HCT116 (cell line): ENCODE measurements around the gene LRRC10. TPM values are rescaled to one million over a fixed set of nuclear protein-coding genes. Genes with fewer than 3 reads are reported as not detected.

Source experiments
- ATAC-seq: fragments of 200-7000 bp; cut with Tn5 transposase; 2 replicates; pipeline ENCODE4 v1.9.1; 2020; ENCODE audit warnings: mild to moderate bottlenecking, moderate library complexity
- BruUV-seq: library from RNA; stranded (reverse); fragments of 400-500 nt; replicated peaks from 2 replicates; lab custom pipeline; 2021; lab: Mats Ljungman, UMichigan
- CTCF ChIA-PET: fragments of 300-600 bp; sonication (Branson Sonifier 250); formaldehyde crosslinking; loops from one replicate; lab custom pipeline; 2021; ENCODE audit warnings: antibody characterized with exemption; lab: Charles Lee
- POLR2A ChIA-PET: fragments of 300-600, 350-600 bp; sonication (Branson Sonifier 250); formaldehyde crosslinking; loops from one replicate; lab custom pipeline; 2021; ENCODE audit warnings: antibody characterized with exemption; lab: Charles Lee
- RAD21 ChIA-PET, 2 experiments: fragments of 300-600 bp; sonication (Branson Sonifier 250); formaldehyde crosslinking; loops; one replicate each; lab custom pipeline; 2023; ENCODE audit warnings: low total read pairs in 2 of 2; ENCODE audit not compliant: uncharacterized antibody in 2 of 2, unreplicated experiment in 2 of 2, low non-redundant PET in 1 of 2; lab: Charles Lee
- DNase-seq: peaks from one replicate; pipeline ENCODE4 v3.0.0-alpha.2; 2010; ENCODE audit warnings: low read depth, low spot score
- H2AFZ ChIP-seq: fragments of 200-600 bp; shearing (Covaris generic), sonication (generic); 2 replicates; pipeline ENCODE4 v1.6.1; 2017; ENCODE audit warnings: low read depth, mixed run types, mixed read lengths, antibody characterized with exemption, low read length; ENCODE audit not compliant: poor library complexity, severe bottlenecking
- H3K27ac ChIP-seq: 2 replicates; pipeline ENCODE4 v1.5.1; 2012; ENCODE audit warnings: low read depth, low read length
- H3K27me3 ChIP-seq: fragments of 200-600 bp; sonication (generic); 2 replicates; pipeline ENCODE4 v1.6.1; 2016; ENCODE audit warnings: mixed run types, low read length, mixed read lengths; ENCODE audit not compliant: insufficient read depth
- H3K36me3 ChIP-seq, 2 experiments: fragments of 200-500 bp in 1 of 2; fragments of 200-600 bp in 1 of 2; sonication (Bioruptor generic) in 1 of 2; sonication (generic) in 1 of 2; 2 replicates each; pipeline versions ENCODE4 v1.5.1 to v1.6.1; 2014 to 2016; ENCODE audit warnings: low read length in 2 of 2, inconsistent platforms in 1 of 2, mixed read lengths in 1 of 2, mixed run types in 1 of 2; ENCODE audit not compliant: insufficient read depth in 2 of 2, control insufficient read depth in 1 of 2
- H3K4me1 ChIP-seq, 2 experiments: fragments of 200-600 bp in 1 of 2; sonication (generic) in 1 of 2; 2 replicates each; pipeline versions ENCODE4 v1.5.1 to v1.6.1; 2012 to 2017; ENCODE audit warnings: low read length in 2 of 2, inconsistent platforms in 1 of 2, mild to moderate bottlenecking in 1 of 2, mixed read lengths in 1 of 2, mixed run types in 1 of 2, moderate library complexity in 1 of 2; ENCODE audit not compliant: insufficient read depth in 2 of 2, control insufficient read depth in 1 of 2
- H3K4me2 ChIP-seq: fragments of 200-600 bp; sonication (generic); 2 replicates; pipeline ENCODE4 v1.6.1; 2017; ENCODE audit warnings: mixed run types, low read length, mixed read lengths
- H3K4me3 ChIP-seq, 2 experiments: fragments of 200-600 bp in 1 of 2; sonication (generic) in 1 of 2; replicated peaks in 1 of 2; 2 replicates each; pipeline ENCODE4 v1.5.1; 2011 to 2016; ENCODE audit warnings: low read length in 2 of 2, control low read depth in 1 of 2, low read depth in 1 of 2, mild to moderate bottlenecking in 1 of 2, mixed read lengths in 1 of 2, mixed run types in 1 of 2
- H3K79me2 ChIP-seq: fragments of 200-600 bp; sonication (generic); 2 replicates; pipeline ENCODE4 v1.6.1; 2017; ENCODE audit warnings: mild to moderate bottlenecking, mixed run types, low read length, moderate library complexity, mixed read lengths; ENCODE audit not compliant: insufficient read depth
- H3K9ac ChIP-seq: fragments of 200-600 bp; sonication (generic); 2 replicates; pipeline ENCODE4 v1.6.1; 2016; ENCODE audit warnings: low read length, mixed read lengths
- H3K9me2 ChIP-seq: fragments of 200-600 bp; sonication (generic), shearing (Covaris generic); 2 replicates; pipeline ENCODE4 v1.6.1; 2017; ENCODE audit warnings: mixed run types, mild to moderate bottlenecking, moderate library complexity; ENCODE audit not compliant: insufficient read depth
- H3K9me3 ChIP-seq, 2 experiments: fragments of 200-500 bp in 1 of 2; fragments of 200-600 bp in 1 of 2; sonication (Bioruptor generic) in 1 of 2; sonication (generic) in 1 of 2; 2 replicates each; pipeline ENCODE4 v1.6.1; 2014 to 2017; ENCODE audit warnings: low read length in 2 of 2, mixed read lengths in 2 of 2, inconsistent platforms in 1 of 2, low read depth in 1 of 2, mild to moderate bottlenecking in 1 of 2, mixed run types in 1 of 2, moderate library complexity in 1 of 2; ENCODE audit not compliant: control insufficient read depth in 1 of 2, insufficient read depth in 1 of 2
- H4K20me1 ChIP-seq: fragments of 200-600 bp; sonication (generic), shearing (Covaris generic); 2 replicates; pipeline ENCODE4 v1.6.1; 2017; ENCODE audit warnings: mixed run types, mild to moderate bottlenecking, moderate library complexity; ENCODE audit not compliant: insufficient read depth
- CBX3 ChIP-seq: IDR thresholded peaks from 2 replicates; pipeline ENCODE4 v1.6.1; 2012; ENCODE audit warnings: low read depth
- ELF1 ChIP-seq: IDR thresholded peaks from 2 replicates; pipeline ENCODE4 v1.6.1; 2012; ENCODE audit warnings: low read depth, borderline replicate concordance
- EZH2phosphoT487 ChIP-seq: fragments of 200-600 bp; IDR thresholded peaks from 2 replicates; pipeline ENCODE4 v1.6.1; 2018; ENCODE audit warnings: antibody characterized with exemption, borderline replicate concordance
- POLR2A ChIP-seq: IDR thresholded peaks from 2 replicates; pipeline ENCODE4 v1.7.0; 2011; ENCODE audit warnings: borderline replicate concordance; ENCODE audit not compliant: insufficient read depth, insufficient read length; ENCODE audit errors: extremely low read depth
- RAD21 ChIP-seq: IDR thresholded peaks from 2 replicates; pipeline ENCODE4 v1.6.1; 2012; ENCODE audit warnings: low read depth, mild to moderate bottlenecking
- SRF ChIP-seq: IDR thresholded peaks from 2 replicates; pipeline ENCODE4 v1.6.1; 2012; ENCODE audit warnings: low read depth
- TCF7L2 ChIP-seq: IDR thresholded peaks from 2 replicates; pipeline ENCODE4 v1.7.0; 2011; ENCODE audit warnings: borderline replicate concordance, inconsistent platforms; ENCODE audit not compliant: insufficient read depth, insufficient read length; ENCODE audit errors: extremely low read depth
- ZNF274 ChIP-seq: fragments of 200-500 bp; sonication (Bioruptor generic); IDR thresholded peaks from 2 replicates; pipeline ENCODE4 v1.6.1; 2014; ENCODE audit warnings: mild to moderate bottlenecking, low read depth, low read length, inconsistent platforms
- intact Hi-C: fragments of 100-400 bp; cut with micrococcal nuclease; formaldehyde crosslinking; loops from 2 replicates; pipeline ENCODE4 v1.10.0; 2022
- total RNA-seq: library from RNA; stranded (reverse); gene quantifications from one replicate; pipeline ENCODE4 v1.2.1, GENCODE V29; 2021; ENCODE audit not compliant: unreplicated experiment
- TF ChIP-seq, protein P1 (sequence below): IDR thresholded peaks from 2 replicates; pipeline ENCODE4 v1.6.1; 2012
- TF ChIP-seq, protein P2 (sequence below), 3 experiments: fragments of 200-600 bp in 1 of 3; sonication (generic) in 1 of 3; IDR thresholded peaks in 2 of 3; conservative IDR thresholded peaks in 1 of 3; 2 replicates each; pipeline ENCODE4 v1.5.1; 2012 to 2017; ENCODE audit warnings: low read depth in 2 of 3, low read length in 2 of 3, antibody characterized with exemption in 1 of 3, borderline replicate concordance in 1 of 3, control low read depth in 1 of 3, mild to moderate bottlenecking in 1 of 3, mixed read lengths in 1 of 3, mixed run types in 1 of 3, moderate library complexity in 1 of 3; ENCODE audit not compliant: insufficient read depth in 1 of 3
- TF ChIP-seq, protein P3 (sequence below): IDR thresholded peaks from 2 replicates; pipeline ENCODE4 v1.6.1; 2012; ENCODE audit warnings: low read depth

The LRRC10 gene
- total RNA-seq, 1 experiment from 2014 or later = not detected

DNA sequence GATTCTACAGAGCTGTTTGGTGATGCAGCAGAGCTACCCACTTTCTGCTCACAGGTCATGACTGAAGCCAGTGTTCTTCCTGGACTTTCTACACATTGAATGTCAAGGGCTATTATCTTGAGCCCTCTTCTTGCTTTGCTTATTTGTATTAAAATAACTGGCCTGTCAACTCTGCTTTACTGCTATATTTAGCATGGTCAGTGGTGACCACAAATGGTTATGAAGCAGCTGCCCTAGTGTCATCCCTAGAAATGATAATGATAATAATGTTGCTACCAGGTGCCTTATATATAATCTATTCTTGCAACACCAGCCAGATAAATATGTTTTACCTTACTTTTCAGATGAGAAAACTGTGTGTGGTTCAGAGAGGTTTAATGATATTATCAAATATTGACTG lies 2.6 kb upstream of the LRRC10 start:
- Histone ChIP-seq H3K9me3 (no peaks in the 10 kb centered on the region), H3K79me2 (no peaks in the 10 kb centered on the region), H3K27ac (no peak overlapping the region), H4K20me1 (no peaks in the 10 kb centered on the region), H3K36me3 (no peaks in the 10 kb centered on the region), H3K4me3 (no peak overlapping the region), H3K27me3 (peaks cover 22% of the 10 kb centered on the region), H3K9ac (no peak overlapping the region), H3K4me2 (no peak overlapping the region), H3K4me1 (no peaks in the 10 kb centered on the region), H2AFZ (no peak overlapping the region), H3K9me2 (no peaks in the 10 kb centered on the region)
- no TSS peak for BruUV-seq
- POLR2A ChIA-PET = no interaction called here
- TF ChIP-seq POLR2A = no peak
- no peak for TF ChIP-seq SRF
- TF ChIP-seq ZNF274 = no peak
- TF ChIP-seq, protein P1, sequence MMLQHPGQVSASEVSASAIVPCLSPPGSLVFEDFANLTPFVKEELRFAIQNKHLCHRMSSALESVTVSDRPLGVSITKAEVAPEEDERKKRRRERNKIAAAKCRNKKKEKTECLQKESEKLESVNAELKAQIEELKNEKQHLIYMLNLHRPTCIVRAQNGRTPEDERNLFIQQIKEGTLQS = no peak
- TF ChIP-seq, protein P2, sequence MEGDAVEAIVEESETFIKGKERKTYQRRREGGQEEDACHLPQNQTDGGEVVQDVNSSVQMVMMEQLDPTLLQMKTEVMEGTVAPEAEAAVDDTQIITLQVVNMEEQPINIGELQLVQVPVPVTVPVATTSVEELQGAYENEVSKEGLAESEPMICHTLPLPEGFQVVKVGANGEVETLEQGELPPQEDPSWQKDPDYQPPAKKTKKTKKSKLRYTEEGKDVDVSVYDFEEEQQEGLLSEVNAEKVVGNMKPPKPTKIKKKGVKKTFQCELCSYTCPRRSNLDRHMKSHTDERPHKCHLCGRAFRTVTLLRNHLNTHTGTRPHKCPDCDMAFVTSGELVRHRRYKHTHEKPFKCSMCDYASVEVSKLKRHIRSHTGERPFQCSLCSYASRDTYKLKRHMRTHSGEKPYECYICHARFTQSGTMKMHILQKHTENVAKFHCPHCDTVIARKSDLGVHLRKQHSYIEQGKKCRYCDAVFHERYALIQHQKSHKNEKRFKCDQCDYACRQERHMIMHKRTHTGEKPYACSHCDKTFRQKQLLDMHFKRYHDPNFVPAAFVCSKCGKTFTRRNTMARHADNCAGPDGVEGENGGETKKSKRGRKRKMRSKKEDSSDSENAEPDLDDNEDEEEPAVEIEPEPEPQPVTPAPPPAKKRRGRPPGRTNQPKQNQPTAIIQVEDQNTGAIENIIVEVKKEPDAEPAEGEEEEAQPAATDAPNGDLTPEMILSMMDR (IDR thresholded peaks at IDR 0.05 in 2 of 3, conservative IDR thresholded peaks at IDR 0.05 in 1 of 3; ENCODE audit: borderline replicate concordance in 1 of 3, insufficient read depth in 1 of 3, low read depth in 2 of 3, low read length in 2 of 3) = no peak
- TF ChIP-seq EZH2phosphoT487 = no peak
- TF ChIP-seq CBX3 = no peak
- TF ChIP-seq, protein P3, sequence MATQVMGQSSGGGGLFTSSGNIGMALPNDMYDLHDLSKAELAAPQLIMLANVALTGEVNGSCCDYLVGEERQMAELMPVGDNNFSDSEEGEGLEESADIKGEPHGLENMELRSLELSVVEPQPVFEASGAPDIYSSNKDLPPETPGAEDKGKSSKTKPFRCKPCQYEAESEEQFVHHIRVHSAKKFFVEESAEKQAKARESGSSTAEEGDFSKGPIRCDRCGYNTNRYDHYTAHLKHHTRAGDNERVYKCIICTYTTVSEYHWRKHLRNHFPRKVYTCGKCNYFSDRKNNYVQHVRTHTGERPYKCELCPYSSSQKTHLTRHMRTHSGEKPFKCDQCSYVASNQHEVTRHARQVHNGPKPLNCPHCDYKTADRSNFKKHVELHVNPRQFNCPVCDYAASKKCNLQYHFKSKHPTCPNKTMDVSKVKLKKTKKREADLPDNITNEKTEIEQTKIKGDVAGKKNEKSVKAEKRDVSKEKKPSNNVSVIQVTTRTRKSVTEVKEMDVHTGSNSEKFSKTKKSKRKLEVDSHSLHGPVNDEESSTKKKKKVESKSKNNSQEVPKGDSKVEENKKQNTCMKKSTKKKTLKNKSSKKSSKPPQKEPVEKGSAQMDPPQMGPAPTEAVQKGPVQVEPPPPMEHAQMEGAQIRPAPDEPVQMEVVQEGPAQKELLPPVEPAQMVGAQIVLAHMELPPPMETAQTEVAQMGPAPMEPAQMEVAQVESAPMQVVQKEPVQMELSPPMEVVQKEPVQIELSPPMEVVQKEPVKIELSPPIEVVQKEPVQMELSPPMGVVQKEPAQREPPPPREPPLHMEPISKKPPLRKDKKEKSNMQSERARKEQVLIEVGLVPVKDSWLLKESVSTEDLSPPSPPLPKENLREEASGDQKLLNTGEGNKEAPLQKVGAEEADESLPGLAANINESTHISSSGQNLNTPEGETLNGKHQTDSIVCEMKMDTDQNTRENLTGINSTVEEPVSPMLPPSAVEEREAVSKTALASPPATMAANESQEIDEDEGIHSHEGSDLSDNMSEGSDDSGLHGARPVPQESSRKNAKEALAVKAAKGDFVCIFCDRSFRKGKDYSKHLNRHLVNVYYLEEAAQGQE = no peak
- TF ChIP-seq RAD21 = no peak
- TF ChIP-seq TCF7L2 = no peak
- no peak for TF ChIP-seq ELF1
- ATAC-seq = no peak
- RAD21 ChIA-PET = no interaction called here
- no peak for DNase-seq
- CTCF ChIA-PET = no interaction called here
- intact Hi-C loops = no loop called here
